Suprapubic skin (tissue), 4 donors: Measurements from ENCODE around the gene SHE. TPM values are rescaled to one million over a fixed set of nuclear protein-coding genes. Genes with fewer than 3 reads are reported as not detected.
A peak's percentile ranks its signal among the peaks of the same experiment; 100 is the strongest.

Experiments used
- DNase-seq, 2 donors: peaks; one replicate each; pipeline ENCODE4 v3.0.0-alpha.2; 2019; ENCODE audit warnings: low spot score in 2 of 2
- H3K27ac ChIP-seq: fragments of 200-600 bp; sonication (generic); one replicate; pipeline ENCODE4 v1.5.1; 2019
- H3K27me3 ChIP-seq: fragments of 200-600 bp; sonication (generic); one replicate; pipeline ENCODE4 v1.5.1; 2019
- H3K36me3 ChIP-seq: fragments of 200-600 bp; sonication (generic); one replicate; pipeline ENCODE4 v1.5.1; 2019
- H3K4me1 ChIP-seq: fragments of 200-600 bp; sonication (generic); one replicate; pipeline ENCODE4 v1.5.1; 2019
- H3K4me3 ChIP-seq: fragments of 200-600 bp; sonication (generic); one replicate; pipeline ENCODE4 v1.5.1; 2019; ENCODE audit warnings: mild to moderate bottlenecking
- H3K9me3 ChIP-seq: fragments of 200-600 bp; sonication (generic); one replicate; pipeline ENCODE4 v1.5.1; 2019
- EP300 ChIP-seq: sonication (generic); formaldehyde crosslinking; IDR thresholded peaks from one replicate; pipeline ENCODE4 v1.6.1; 2017; ENCODE audit warnings: antibody characterized with exemption
- POLR2A ChIP-seq, 2 donors: fragments of 450-650 bp; IDR thresholded peaks; one replicate each; pipeline ENCODE4 v1.6.1; 2017; ENCODE audit warnings: antibody characterized with exemption in 2 of 2, mild to moderate bottlenecking in 2 of 2, moderate library complexity in 2 of 2
- POLR2AphosphoS5 ChIP-seq, 3 donors: sonication (generic); formaldehyde crosslinking; IDR thresholded peaks; one replicate each; pipeline ENCODE4 v1.6.1; 2017; ENCODE audit warnings: antibody characterized with exemption in 3 of 3
- WGBS: methylation state at CpG from one replicate; pipeline ENCODE4 v1.1.5; 2018; 5-methylcytosine and 5-hydroxymethylcytosine counted together
- total RNA-seq, 4 donors: library from RNA; depleted of rRNA; stranded (reverse); fragments of >200 nt; gene quantifications; one replicate each; pipeline ENCODE4 v1.1.0, GENCODE V29; 2016
- TF ChIP-seq, protein P1 (sequence below), 2 donors: fragments of 200-600 bp in 1 of 2; fragments of 450-650 bp in 1 of 2; sonication (generic) in 1 of 2; IDR thresholded peaks; one replicate each; pipeline ENCODE4 v1.5.1; 2016 to 2019; ENCODE audit warnings: antibody characterized with exemption in 2 of 2, mild to moderate bottlenecking in 1 of 2, moderate library complexity in 1 of 2

SHE gene
- total RNA-seq, 4 donors from 2014 or later, result 2.0 to 7.3 (median 4.8) TPM

- H3K36me3 ChIP-seq, result no peaks in the 10 kb centered on the region
- no peaks in the 10 kb centered on the region for H3K4me1 ChIP-seq
- TF ChIP-seq POLR2AphosphoS5 (IDR thresholded peaks at IDR 0.05) (no peak), EP300 (no peak), POLR2A (IDR thresholded peaks at IDR 0.05) (no peak)
- TF ChIP-seq, protein P1, sequence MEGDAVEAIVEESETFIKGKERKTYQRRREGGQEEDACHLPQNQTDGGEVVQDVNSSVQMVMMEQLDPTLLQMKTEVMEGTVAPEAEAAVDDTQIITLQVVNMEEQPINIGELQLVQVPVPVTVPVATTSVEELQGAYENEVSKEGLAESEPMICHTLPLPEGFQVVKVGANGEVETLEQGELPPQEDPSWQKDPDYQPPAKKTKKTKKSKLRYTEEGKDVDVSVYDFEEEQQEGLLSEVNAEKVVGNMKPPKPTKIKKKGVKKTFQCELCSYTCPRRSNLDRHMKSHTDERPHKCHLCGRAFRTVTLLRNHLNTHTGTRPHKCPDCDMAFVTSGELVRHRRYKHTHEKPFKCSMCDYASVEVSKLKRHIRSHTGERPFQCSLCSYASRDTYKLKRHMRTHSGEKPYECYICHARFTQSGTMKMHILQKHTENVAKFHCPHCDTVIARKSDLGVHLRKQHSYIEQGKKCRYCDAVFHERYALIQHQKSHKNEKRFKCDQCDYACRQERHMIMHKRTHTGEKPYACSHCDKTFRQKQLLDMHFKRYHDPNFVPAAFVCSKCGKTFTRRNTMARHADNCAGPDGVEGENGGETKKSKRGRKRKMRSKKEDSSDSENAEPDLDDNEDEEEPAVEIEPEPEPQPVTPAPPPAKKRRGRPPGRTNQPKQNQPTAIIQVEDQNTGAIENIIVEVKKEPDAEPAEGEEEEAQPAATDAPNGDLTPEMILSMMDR (IDR thresholded peaks at IDR 0.05), result no peak
- no peak overlapping the region for H3K4me3 ChIP-seq
- no peak overlapping the region for H3K27ac ChIP-seq
- 81% methylated on average over 6 of the region's 6 CpGs for WGBS
- no peaks in the 10 kb centered on the region for H3K9me3 ChIP-seq
- no peaks in the 10 kb centered on the region for H3K27me3 ChIP-seq
- DNase-seq, result no peak
Observed at GRCh38 chr1:154527192-154527591, 25.0 kb upstream of the SHE start.

- Histone ChIP-seq H3K27ac (no peak overlapping the region), H3K9me3 (no peaks in the 10 kb centered on the region), H3K27me3 (no peaks in the 10 kb centered on the region), H3K36me3 (no peaks in the 10 kb centered on the region), H3K4me1 (peaks cover 7% of the 10 kb centered on the region), H3K4me3 (no peak overlapping the region)
- no peak for TF ChIP-seq POLR2AphosphoS5 (IDR thresholded peaks at IDR 0.05)
- no peak for TF ChIP-seq EP300
- TF ChIP-seq POLR2A (IDR thresholded peaks at IDR 0.05), result no peak
- DNase-seq, result no peak
Observed at GRCh38 chr1:154524881-154525280, 22.7 kb upstream of the SHE start.

GRCh38 chr1:154521695-154522094 is 19.5 kb upstream of the SHE start:
- peaks cover 16% of the 10 kb centered on the region for H3K4me1 ChIP-seq
- H3K36me3 ChIP-seq, result no peaks in the 10 kb centered on the region
- TF ChIP-seq EP300, result no peak
- TF ChIP-seq POLR2A (IDR thresholded peaks at IDR 0.05), result no peak
- no peak for TF ChIP-seq POLR2AphosphoS5 (IDR thresholded peaks at IDR 0.05)
- TF ChIP-seq, protein P1 (IDR thresholded peaks at IDR 0.05), result no peak
- no peak overlapping the region for H3K4me3 ChIP-seq
- no peaks in the 10 kb centered on the region for H3K27me3 ChIP-seq
- WGBS, result 77% methylated on average over 3 of the region's 3 CpGs
- no peak for DNase-seq
- H3K9me3 ChIP-seq, result no peaks in the 10 kb centered on the region
- H3K27ac ChIP-seq, result no peak overlapping the region

DNA sequence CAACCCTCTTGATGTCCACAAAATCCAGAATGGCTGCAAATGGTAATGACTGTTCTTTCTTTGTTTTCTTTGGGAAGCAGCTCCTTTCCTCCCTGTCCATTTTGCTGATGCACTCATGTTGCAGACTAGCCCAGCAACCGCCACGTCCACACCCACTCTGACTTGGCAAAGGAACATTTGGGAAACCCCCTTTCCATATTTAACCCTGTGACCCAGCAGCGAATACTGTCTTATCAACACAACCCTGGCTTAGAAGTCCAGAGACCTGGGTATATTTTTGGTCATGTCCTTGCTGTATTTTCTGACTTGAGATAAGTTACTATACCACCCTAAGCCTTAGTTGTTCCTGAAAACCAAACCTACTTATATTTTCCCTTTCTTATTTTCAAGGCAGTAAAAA is 18.1 kb upstream of the SHE start:
- no peak for DNase-seq
- peaks cover 16% of the 10 kb centered on the region for H3K4me1 ChIP-seq
- no peaks in the 10 kb centered on the region for H3K9me3 ChIP-seq
- TF ChIP-seq POLR2AphosphoS5 (IDR thresholded peaks at IDR 0.05) (no peak), POLR2A (IDR thresholded peaks at IDR 0.05) (no peak), EP300 (no peak)
- TF ChIP-seq, protein P1 (IDR thresholded peaks at IDR 0.05), result no peak
- no peaks in the 10 kb centered on the region for H3K27me3 ChIP-seq
- H3K36me3 ChIP-seq, result no peaks in the 10 kb centered on the region
- H3K27ac ChIP-seq, result no peak overlapping the region
- WGBS, result 20% methylated on average over 3 of the region's 3 CpGs
- no peak overlapping the region for H3K4me3 ChIP-seq

DNA sequence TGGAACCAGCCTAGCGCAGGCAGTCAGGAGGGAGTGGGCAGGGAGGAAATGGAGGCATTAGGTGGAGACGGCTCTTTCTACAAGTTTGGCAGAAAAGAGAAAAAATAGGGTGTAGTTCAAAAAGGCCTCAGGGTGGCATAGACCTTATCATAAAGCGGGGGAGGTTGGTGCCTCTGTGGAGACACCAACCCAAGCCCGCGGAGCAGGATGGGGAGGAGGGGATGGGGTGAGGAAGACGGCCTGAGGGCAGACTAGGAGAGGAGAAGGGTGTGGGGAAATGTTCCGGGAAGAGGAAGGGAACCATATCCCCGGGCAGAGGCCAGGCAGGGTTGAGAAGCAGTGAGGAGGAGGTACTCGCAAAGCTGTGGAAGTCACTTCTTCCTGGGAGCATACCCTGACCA is 17.4 kb upstream of the SHE start:
- H3K4me3 ChIP-seq, result no peak overlapping the region
- 34% methylated on average over 9 of the region's 9 CpGs for WGBS
- no peaks in the 10 kb centered on the region for H3K27me3 ChIP-seq
- peak in 1 of 2 donors; percentile 67 for DNase-seq
- TF ChIP-seq POLR2AphosphoS5 (IDR thresholded peaks at IDR 0.05) (no peak), POLR2A (IDR thresholded peaks at IDR 0.05) (no peak), EP300 (no peak)
- TF ChIP-seq, protein P1 (IDR thresholded peaks at IDR 0.05), result no peak
- no peaks in the 10 kb centered on the region for H3K9me3 ChIP-seq
- H3K4me1 ChIP-seq, result peaks cover 16% of the 10 kb centered on the region
- no peaks in the 10 kb centered on the region for H3K36me3 ChIP-seq
- no peak overlapping the region for H3K27ac ChIP-seq

DNA sequence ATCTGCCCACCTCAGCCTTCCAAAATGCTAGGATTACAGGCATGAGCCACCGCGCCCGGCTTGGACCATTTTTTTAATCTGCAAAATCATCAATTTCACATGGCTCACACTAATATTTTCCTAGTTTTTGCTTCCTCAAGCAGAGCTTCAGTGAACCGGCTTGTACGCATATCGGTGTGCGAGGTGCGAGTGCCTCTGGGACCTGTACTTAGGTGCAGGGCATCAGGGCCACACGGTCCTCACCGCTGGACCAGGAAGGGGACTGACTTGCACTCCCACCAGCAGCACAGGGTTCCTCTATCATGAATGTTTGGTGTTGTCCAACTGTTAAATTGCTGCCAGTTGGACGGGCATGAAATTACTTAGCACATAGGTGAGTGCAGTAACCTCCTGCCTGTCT is 15.4 kb upstream of the SHE start:
- Histone ChIP-seq H3K36me3 (no peaks in the 10 kb centered on the region), H3K9me3 (no peaks in the 10 kb centered on the region), H3K27me3 (no peaks in the 10 kb centered on the region), H3K27ac (no peak overlapping the region), H3K4me3 (no peak overlapping the region), H3K4me1 (peaks cover 16% of the 10 kb centered on the region)
- no peak for DNase-seq
- WGBS, result 96% methylated on average over 11 of the region's 11 CpGs
- TF ChIP-seq, protein P1 (IDR thresholded peaks at IDR 0.05), result no peak
